Endometrial microvascular endothelial cells (primary cell): Measurements from ENCODE around the gene IQCE. TPM values are rescaled to one million over a fixed set of nuclear protein-coding genes. Genes with fewer than 3 reads are reported as not detected.

Source experiments
- in situ Hi-C: cut with HindIII; loops from 2 replicates; pipeline ENCODE4 v1.10.0; 2017; ENCODE audit warnings: low sequenced_read_pairs, low pct_unique_long_range_greater_than_20kb; ENCODE audit errors: inconsistent ontology term
- total RNA-seq: library from RNA; depleted of rRNA; stranded (reverse); fragments of >200 nt; gene quantifications from one replicate; pipeline ENCODE4 v1.2.3, GENCODE V29; 2015; ENCODE audit errors: inconsistent ontology term

The IQCE gene
- total RNA-seq, 1 donor from 2014 or later: 17.4 TPM

GRCh38 chr7:2520761-2521290, 38.0 kb upstream of the IQCE start:
- in situ Hi-C loops: no loop called here

GRCh38 chr7:2521341-2521745, 37.4 kb upstream of the IQCE start:
- in situ Hi-C loops: no loop called here

GRCh38 chr7:2521952-2522591, 36.7 kb upstream of the IQCE start:
- in situ Hi-C loops: no loop called here

- in situ Hi-C loops: no loop called here
These were observed 35.9 kb upstream of the IQCE start for GRCh38 chr7:2522780-2523433.

GRCh38 chr7:2523461-2523936, 35.3 kb upstream of the IQCE start:
- in situ Hi-C loops: no loop called here

- in situ Hi-C loops: no loop called here
These were observed 34.6 kb upstream of the IQCE start for GRCh38 chr7:2523941-2524807.

- in situ Hi-C loops: no loop called here
These were observed 33.7 kb upstream of the IQCE start for GRCh38 chr7:2524808-2525657.

GRCh38 chr7:2525658-2526630, 32.8 kb upstream of the IQCE start:
- in situ Hi-C loops: no loop called here

- in situ Hi-C loops: no loop called here
These were observed 31.9 kb upstream of the IQCE start for GRCh38 chr7:2526659-2527504.

GRCh38 chr7:2527505-2528467, 31.0 kb upstream of the IQCE start:
- in situ Hi-C loops: no loop called here

GRCh38 chr7:2528481-2529095, 30.2 kb upstream of the IQCE start:
- in situ Hi-C loops: no loop called here

GRCh38 chr7:2529161-2530070, 29.4 kb upstream of the IQCE start:
- in situ Hi-C loops: no loop called here

GRCh38 chr7:2530071-2530987, 28.4 kb upstream of the IQCE start:
- in situ Hi-C loops: no loop called here
